GM12892 (cell line): ENCODE measurements around the gene MAP4.

Experiments
- POLR2A ChIP-seq: IDR thresholded peaks from 2 replicates; pipeline ENCODE4 v1.6.1; 2011; ENCODE audit warnings: low read depth, low read length, control low read depth
- POLR2AphosphoS5 ChIP-seq: IDR thresholded peaks from 2 replicates; pipeline ENCODE4 v1.6.1; 2011; ENCODE audit warnings: low read depth, low read length, control low read depth
- TAF1 ChIP-seq: IDR thresholded peaks from 2 replicates; pipeline ENCODE4 v1.6.1; 2011; ENCODE audit warnings: low read depth, mild to moderate bottlenecking, control low read depth, low read length, borderline replicate concordance

DNA sequence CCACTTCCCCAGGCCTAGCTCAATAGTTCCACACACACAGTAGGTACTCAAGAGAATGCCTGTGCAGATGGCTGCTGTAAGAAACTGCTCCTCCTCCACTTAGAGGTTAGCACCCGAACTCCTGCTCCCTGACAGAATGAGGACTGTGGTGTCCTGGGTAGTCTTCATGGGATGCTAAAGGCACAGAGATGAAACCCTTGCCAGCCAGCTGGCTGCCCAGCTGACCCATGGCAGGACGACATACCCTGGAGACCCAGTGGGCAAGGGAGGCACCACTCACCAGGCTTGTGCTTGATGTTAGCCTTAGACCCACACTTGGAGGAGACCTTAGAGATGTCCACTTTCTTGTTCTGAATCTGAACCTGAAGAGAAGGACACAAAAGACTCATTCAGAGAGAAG, 159.1 kb downstream of the MAP4 start:
- no peak for TF ChIP-seq POLR2A
- no peak for TF ChIP-seq POLR2AphosphoS5
- TF ChIP-seq TAF1 = no peak
